GM12878 (cell line): ENCODE measurements around the gene TMPRSS4. TPM values are rescaled to one million over a fixed set of nuclear protein-coding genes. Genes with fewer than 3 reads are reported as not detected.

Experiments
- ATAC-seq: fragments of 200-7000 bp; cut with Tn5 transposase; 3 replicates; pipeline ENCODE4 v1.9.1; 2020; ENCODE audit warnings: mild to moderate bottlenecking, moderate library complexity
- BruUV-seq: library from RNA; stranded (reverse); fragments of 400-500 nt; replicated peaks from 2 replicates; lab custom pipeline; 2021; lab: Mats Ljungman, UMichigan
- CTCF ChIA-PET: fragments of 300-600 bp; sonication (Branson Sonifier 250); formaldehyde crosslinking; extraction: SDS; loops from one replicate; lab custom pipeline; 2021; ENCODE audit warnings: inconsistent platforms; lab: Yijun Ruan, JAX
- POLR2A ChIA-PET: fragments of 350-600 bp; formaldehyde crosslinking; extraction: SDS; loops from one replicate; lab custom pipeline; 2021; ENCODE audit warnings: inconsistent platforms; lab: Charles Lee
- RAD21 ChIA-PET: fragments of 300-600 bp; sonication (Branson Sonifier 250); formaldehyde crosslinking; loops from one replicate; lab custom pipeline; 2023; ENCODE audit warnings: antibody characterized with exemption; ENCODE audit not compliant: unreplicated experiment; lab: Charles Lee
- SMC1A ChIA-PET: fragments of 300-600 bp; sonication (Branson Sonifier 250); formaldehyde crosslinking; loops from one replicate; lab custom pipeline; 2023; ENCODE audit not compliant: unreplicated experiment, uncharacterized antibody; lab: Charles Lee
- DNase-seq: peaks from one replicate; pipeline ENCODE4 v3.0.0-alpha.2; 2011; ENCODE audit warnings: low read depth, low spot score
- FAIRE-seq: peaks from 3 replicates; lab custom pipeline; 2011; peaks lifted over from hg19 to GRCh38; lab: Jason Lieb, UNC
- H2AFZ ChIP-seq: 2 replicates; pipeline ENCODE4 v1.6.0; 2011; ENCODE audit warnings: low read depth, low read length, control low read depth; ENCODE audit not compliant: control insufficient read depth
- H3K27ac ChIP-seq: 2 replicates; pipeline ENCODE4 v1.5.1; 2011; ENCODE audit warnings: control low read depth; ENCODE audit not compliant: control insufficient read depth, insufficient read depth
- H3K27me3 ChIP-seq, 2 experiments: replicated peaks in 1 of 2; 2 replicates each; pipeline versions ENCODE4 v1.6.0 to v1.6.1; 2011; ENCODE audit warnings: low read length in 1 of 2; ENCODE audit not compliant: control insufficient read depth in 2 of 2, insufficient read depth in 2 of 2
- H3K36me3 ChIP-seq, 2 experiments: 2 replicates each; pipeline ENCODE4 v1.5.1; 2011; ENCODE audit warnings: low read length in 1 of 2; ENCODE audit not compliant: control insufficient read depth in 2 of 2, insufficient read depth in 2 of 2
- H3K4me1 ChIP-seq: 2 replicates; pipeline ENCODE4 v1.6.1; 2011; ENCODE audit warnings: mild to moderate bottlenecking, low read length, moderate library complexity, mixed read lengths; ENCODE audit not compliant: control insufficient read depth, insufficient read depth
- H3K4me2 ChIP-seq: 2 replicates; pipeline ENCODE4 v1.6.0; 2011; ENCODE audit warnings: control low read depth; ENCODE audit not compliant: control insufficient read depth, insufficient read depth
- H3K4me3 ChIP-seq: fragments of 200-600 bp; sonication (generic); 2 replicates; pipeline ENCODE4 v1.5.1; 2016
- H3K79me2 ChIP-seq: 2 replicates; pipeline ENCODE4 v1.6.0; 2011; ENCODE audit warnings: low read length; ENCODE audit not compliant: control insufficient read depth, insufficient read depth
- H3K9ac ChIP-seq: 2 replicates; pipeline ENCODE4 v1.8.0; 2011; ENCODE audit warnings: low read length, control low read depth, mixed read lengths; ENCODE audit not compliant: control insufficient read depth, insufficient read depth
- H3K9me3 ChIP-seq: replicated peaks from 3 replicates; pipeline ENCODE4 v1.5.1; 2011; ENCODE audit warnings: mild to moderate bottlenecking, low read length; ENCODE audit not compliant: control insufficient read depth, insufficient read depth
- H4K20me1 ChIP-seq: 2 replicates; pipeline ENCODE4 v1.6.0; 2011; ENCODE audit not compliant: control insufficient read depth, insufficient read depth
- EGR1 ChIP-seq, 2 experiments: IDR thresholded peaks; 1 replicate in 1 of 2; 2 replicates in 1 of 2; pipeline ENCODE4 v1.6.1; 2011 to 2012; ENCODE audit warnings: low read depth in 2 of 2, low read length in 2 of 2, borderline replicate concordance in 1 of 2, mild to moderate bottlenecking in 1 of 2, moderate library complexity in 1 of 2
- HDGF ChIP-seq: fragments of 450-650 bp; IDR thresholded peaks from 2 replicates; pipeline ENCODE4 v1.6.1; 2016; ENCODE audit warnings: antibody characterized with exemption
- KLF5 ChIP-seq: fragments of 450-650 bp; IDR thresholded peaks from 2 replicates; pipeline ENCODE4 v1.6.1; 2014; ENCODE audit warnings: mild to moderate bottlenecking; ENCODE audit not compliant: partially characterized antibody
- NFYA ChIP-seq: IDR thresholded peaks from 2 replicates; pipeline ENCODE4 v1.6.1; 2011; ENCODE audit warnings: low read depth, mild to moderate bottlenecking, low read length, improper control_type of control experiment, borderline replicate concordance
- SPI1 ChIP-seq: IDR thresholded peaks from 2 replicates; pipeline ENCODE4 v1.6.1; 2011; ENCODE audit warnings: low read depth, mild to moderate bottlenecking, low read length, moderate library complexity, borderline replicate concordance; ENCODE audit not compliant: insufficient read depth
- ZNF24 ChIP-seq: fragments of 450-650 bp; IDR thresholded peaks from 2 replicates; pipeline ENCODE4 v1.6.1; 2017; ENCODE audit warnings: antibody characterized with exemption, mild to moderate bottlenecking
- ZNF384 ChIP-seq: IDR thresholded peaks from 2 replicates; pipeline ENCODE4 v1.6.1; 2012; ENCODE audit warnings: low read depth, mild to moderate bottlenecking, low read length, improper control_type of control experiment, borderline replicate concordance
- WGBS: methylation state at CpG from one replicate; pipeline ENCODE4 v1.1.6; 2016; ENCODE audit warnings: low lambda C conversion rate; ENCODE audit not compliant: insufficient replicate concordance, insufficient coverage; ENCODE audit errors: missing lambda C conversion rate; 5-methylcytosine and 5-hydroxymethylcytosine counted together
- in situ Hi-C: fragments of 300-500 bp; cut with MboI; formaldehyde crosslinking; loops from 9 replicates; pipeline ENCODE4 v1.14.3; 2018; ENCODE audit warnings: mixed read lengths
- intact Hi-C: fragments of 100-400 bp; cut with micrococcal nuclease; formaldehyde crosslinking; loops from one replicate; pipeline ENCODE4 v1.14.2; 2022; ENCODE audit not compliant: unreplicated experiment
- polyA plus RNA-seq, 11 experiments: library from polyadenylated mRNA; depleted of rRNA in 4 of 11; unstranded in 6 of 11; stranded (reverse) in 5 of 11; fragments of >200 nt; fragmentation: Nextera tagmentation in 4 of 11; fragmentation: Illumina TruSeq in 1 of 11; extraction: Ambion mirVana in 4 of 11; extraction: Trizol in 1 of 11; gene quantifications; 1 replicate in 1 of 11; 2 replicates in 10 of 11; pipeline versions ENCODE4 v1.2.1 to v1.2.3, GENCODE V29; 2011 to 2016; ENCODE audit warnings: inconsistent platforms in 2 of 11, missing spikeins in 2 of 11, low read depth in 1 of 11
- total RNA-seq, 4 experiments: library from RNA; depleted of rRNA in 3 of 4; stranded (reverse); fragments of >200 nt in 3 of 4; fragmentation: Illumina TruSeq in 1 of 4; extraction: Trizol in 1 of 4; gene quantifications; 2 replicates each; pipeline versions ENCODE4 v1.2.1 to v1.2.3, GENCODE V29; 2013 to 2021
- TF ChIP-seq, protein P1 (sequence below): fragments of 450-650 bp; IDR thresholded peaks from 2 replicates; pipeline ENCODE4 v1.6.1; 2018; ENCODE audit warnings: mild to moderate bottlenecking, low read depth, moderate library complexity; ENCODE audit not compliant: partially characterized antibody

Gene TMPRSS4
- total and polyA plus RNA-seq, 10 of the 15 experiments (the other 5 are each of a cell fraction or from before 2014, with no cell fraction given) = 0.14 to 0.26 TPM; not detected in 8

DNA sequence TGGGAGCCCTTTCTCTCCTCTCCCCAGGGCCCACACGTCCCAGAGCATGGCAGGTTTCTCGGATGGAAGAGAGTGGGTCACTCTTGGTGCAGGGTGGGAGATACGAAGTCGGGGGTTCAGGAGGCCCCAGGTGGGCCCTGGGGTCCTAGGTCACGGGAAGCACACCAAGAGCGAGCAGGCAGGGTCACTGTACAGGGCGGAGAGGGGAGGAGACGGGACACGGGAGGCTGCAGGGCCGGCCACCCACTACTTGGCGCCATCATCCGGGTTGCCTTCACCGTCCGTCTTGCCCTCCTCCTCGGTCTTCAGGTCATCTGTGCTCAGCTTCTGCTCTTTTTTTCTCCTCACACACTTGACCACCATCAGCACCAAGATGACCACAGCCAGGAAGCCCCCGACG lies 89.8 kb downstream of the TMPRSS4 start:
- ChIA-PET SMC1A (interaction anchor here (1.2 kb wide), 1 partner anchor 17 kb away, joined by 3 read pairs; no protein-coding TSS in a partner anchor), POLR2A (no interaction called here), CTCF (interaction anchor here (0.9 to 1.3 kb wide), 3 partner anchors 9 to 359 kb away, joined by 3 read pairs; no protein-coding TSS in a partner anchor), RAD21 (interaction anchor here (1.1 kb wide), 1 partner anchor 32 kb away, joined by 3 read pairs; no protein-coding TSS in a partner anchor)
- no peak for FAIRE-seq
- no peaks in the 10 kb centered on the region for H3K36me3 ChIP-seq
- no peak overlapping the region for H3K9ac ChIP-seq
- no peaks in the 10 kb centered on the region for H4K20me1 ChIP-seq
- H3K9me3 ChIP-seq = no peaks in the 10 kb centered on the region
- no TSS peak for BruUV-seq
- peaks cover 1 to 3% of the 10 kb centered on the region in 2 experiments; a peak in 3 of 4 replicates for H3K27me3 ChIP-seq
- no peak overlapping the region for H3K27ac ChIP-seq
- WGBS = 38% methylated on average over 17 of the region's 17 CpGs
- ATAC-seq = no peak
- in situ Hi-C loops = no loop called here
- H3K79me2 ChIP-seq = no peaks in the 10 kb centered on the region
- DNase-seq = no peak
- H3K4me2 ChIP-seq = no peak overlapping the region
- no peak overlapping the region for H2AFZ ChIP-seq
- intact Hi-C loops = no loop called here
- H3K4me3 ChIP-seq = no peak overlapping the region
- no peak for TF ChIP-seq HDGF
- TF ChIP-seq KLF5 = no peak
- TF ChIP-seq EGR1 (IDR thresholded peaks at IDR 0.05; ENCODE audit: borderline replicate concordance in 1 of 2, low read depth in 2 of 2, low read length in 2 of 2) = no peak
- no peak for TF ChIP-seq NFYA
- TF ChIP-seq, protein P1, sequence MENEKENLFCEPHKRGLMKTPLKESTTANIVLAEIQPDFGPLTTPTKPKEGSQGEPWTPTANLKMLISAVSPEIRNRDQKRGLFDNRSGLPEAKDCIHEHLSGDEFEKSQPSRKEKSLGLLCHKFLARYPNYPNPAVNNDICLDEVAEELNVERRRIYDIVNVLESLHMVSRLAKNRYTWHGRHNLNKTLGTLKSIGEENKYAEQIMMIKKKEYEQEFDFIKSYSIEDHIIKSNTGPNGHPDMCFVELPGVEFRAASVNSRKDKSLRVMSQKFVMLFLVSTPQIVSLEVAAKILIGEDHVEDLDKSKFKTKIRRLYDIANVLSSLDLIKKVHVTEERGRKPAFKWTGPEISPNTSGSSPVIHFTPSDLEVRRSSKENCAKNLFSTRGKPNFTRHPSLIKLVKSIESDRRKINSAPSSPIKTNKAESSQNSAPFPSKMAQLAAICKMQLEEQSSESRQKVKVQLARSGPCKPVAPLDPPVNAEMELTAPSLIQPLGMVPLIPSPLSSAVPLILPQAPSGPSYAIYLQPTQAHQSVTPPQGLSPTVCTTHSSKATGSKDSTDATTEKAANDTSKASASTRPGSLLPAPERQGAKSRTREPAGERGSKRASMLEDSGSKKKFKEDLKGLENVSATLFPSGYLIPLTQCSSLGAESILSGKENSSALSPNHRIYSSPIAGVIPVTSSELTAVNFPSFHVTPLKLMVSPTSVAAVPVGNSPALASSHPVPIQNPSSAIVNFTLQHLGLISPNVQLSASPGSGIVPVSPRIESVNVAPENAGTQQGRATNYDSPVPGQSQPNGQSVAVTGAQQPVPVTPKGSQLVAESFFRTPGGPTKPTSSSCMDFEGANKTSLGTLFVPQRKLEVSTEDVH = no peak
- TF ChIP-seq SPI1 = no peak
- no peak for TF ChIP-seq ZNF384
- TF ChIP-seq ZNF24 = no peak
- no peaks in the 10 kb centered on the region for H3K4me1 ChIP-seq
